Activated naive CD4-positive, alpha-beta T cell treated with anti-CD3 and anti-CD28 coated beads, Interleukin-2, amount 10 ng/mL, durations not matched to agents 5 hours and 36 hours (primary cell): ENCODE data around the gene PCGF1. TPM values are rescaled to one million over a fixed set of nuclear protein-coding genes. Genes with fewer than 3 reads are reported as not detected.

Experiments
- total RNA-seq, 2 experiments: library from RNA; stranded (reverse); gene quantifications; one replicate each; pipeline ENCODE4 v1.2.3, GENCODE V29; 2021

The PCGF1 gene
- 10 to 100 TPM; 26.2 to 29.8 TPM for total RNA-seq

DNA sequence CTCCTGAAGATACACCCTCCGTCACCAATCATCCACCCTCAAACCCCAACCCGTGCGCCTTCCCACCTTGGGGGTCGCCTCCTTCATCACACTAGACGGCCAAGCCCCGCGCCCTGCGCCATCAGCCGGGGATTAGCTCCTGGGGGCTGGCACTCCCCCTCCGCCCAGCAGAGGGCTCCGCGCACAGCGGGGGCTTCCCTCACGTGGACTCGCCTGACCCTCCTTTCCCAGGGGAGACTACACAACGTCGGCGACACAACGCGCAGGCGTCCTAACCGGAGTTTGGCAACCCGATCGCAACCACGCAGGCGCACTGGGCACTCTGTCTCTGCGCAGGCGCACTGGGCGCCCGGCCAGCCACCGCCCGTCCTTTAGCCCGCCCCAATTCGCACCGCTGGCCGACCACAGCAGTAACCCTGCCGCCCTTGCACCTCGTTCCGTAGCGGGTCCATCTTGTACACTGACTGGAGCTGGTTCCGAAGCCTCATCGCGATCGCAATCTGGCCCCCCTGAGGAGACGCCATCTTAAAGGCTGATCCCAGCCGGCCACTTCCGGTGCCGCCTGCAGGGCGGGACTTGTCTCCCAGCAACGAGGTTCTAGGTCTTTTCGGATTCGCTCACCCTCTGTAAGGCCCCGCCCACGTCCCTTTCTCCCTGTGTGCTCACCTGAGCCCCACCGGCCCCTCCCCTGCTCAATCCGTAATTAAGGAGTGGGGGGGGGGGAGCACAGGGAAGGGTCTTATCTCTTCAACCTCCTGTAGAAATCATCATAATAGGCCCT lies at the start of gene PCGF1:
PCGF1 (minus strand) TSS at position 551 of the 781 bp plus-strand sequence; CDS start at position 524, 27 bp downstream.

DNA sequence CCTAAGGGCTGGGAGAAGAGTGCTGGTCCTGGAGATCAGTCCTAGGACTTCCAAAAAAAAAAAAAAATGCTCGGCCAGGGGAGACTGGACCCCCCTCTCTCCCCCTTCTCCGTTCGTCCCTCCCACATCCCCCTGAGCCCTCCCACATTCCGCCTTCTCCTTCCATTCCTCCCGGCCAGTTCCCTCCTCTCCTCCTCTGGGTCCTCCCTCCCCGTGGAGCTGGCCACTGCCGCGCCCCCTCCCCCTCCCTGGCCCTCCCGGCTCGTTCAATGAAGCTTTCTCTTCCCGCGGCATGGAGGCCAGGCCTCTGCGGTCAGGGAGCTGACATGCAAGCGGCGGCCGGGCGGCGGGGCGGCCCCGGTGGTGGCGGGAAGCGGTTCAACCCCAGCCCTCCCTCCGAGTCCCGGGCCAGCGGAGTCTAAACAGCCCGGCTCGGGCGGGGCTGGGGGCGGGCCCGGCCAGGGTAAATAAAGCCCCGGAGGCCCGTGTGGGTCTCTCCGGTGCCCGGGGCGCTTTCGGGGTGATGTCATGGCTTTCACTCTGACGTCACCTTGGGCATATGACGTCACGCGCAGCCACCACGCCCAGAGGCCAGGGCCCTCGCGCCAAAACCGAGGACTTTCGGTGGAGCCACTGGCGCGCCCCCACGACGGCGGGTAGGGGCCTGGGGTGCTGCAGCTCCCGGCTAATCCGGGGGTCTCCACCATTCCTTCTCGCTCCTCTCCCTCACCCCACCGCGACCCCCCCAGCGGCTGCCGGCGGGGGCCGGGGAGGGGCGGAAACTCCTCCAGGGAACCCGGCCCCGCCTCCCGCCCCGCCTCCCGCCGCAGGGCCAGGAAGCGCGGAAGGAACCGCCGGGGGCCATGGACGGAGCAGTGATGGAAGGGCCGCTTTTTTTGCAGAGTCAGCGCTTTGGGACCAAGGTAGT lies 46.7 kb upstream of the PCGF1 start, which contains the start of the genes DOK1 and LOXL3:
DOK1 (plus strand) TSS at position 829 of the 928 bp plus-strand sequence; CDS start at position 864, 35 bp downstream.
LOXL3 (minus strand) TSS at position 51 of the 928 bp plus-strand sequence. CDS start 1,308 bp downstream, outside the sequence.

DNA sequence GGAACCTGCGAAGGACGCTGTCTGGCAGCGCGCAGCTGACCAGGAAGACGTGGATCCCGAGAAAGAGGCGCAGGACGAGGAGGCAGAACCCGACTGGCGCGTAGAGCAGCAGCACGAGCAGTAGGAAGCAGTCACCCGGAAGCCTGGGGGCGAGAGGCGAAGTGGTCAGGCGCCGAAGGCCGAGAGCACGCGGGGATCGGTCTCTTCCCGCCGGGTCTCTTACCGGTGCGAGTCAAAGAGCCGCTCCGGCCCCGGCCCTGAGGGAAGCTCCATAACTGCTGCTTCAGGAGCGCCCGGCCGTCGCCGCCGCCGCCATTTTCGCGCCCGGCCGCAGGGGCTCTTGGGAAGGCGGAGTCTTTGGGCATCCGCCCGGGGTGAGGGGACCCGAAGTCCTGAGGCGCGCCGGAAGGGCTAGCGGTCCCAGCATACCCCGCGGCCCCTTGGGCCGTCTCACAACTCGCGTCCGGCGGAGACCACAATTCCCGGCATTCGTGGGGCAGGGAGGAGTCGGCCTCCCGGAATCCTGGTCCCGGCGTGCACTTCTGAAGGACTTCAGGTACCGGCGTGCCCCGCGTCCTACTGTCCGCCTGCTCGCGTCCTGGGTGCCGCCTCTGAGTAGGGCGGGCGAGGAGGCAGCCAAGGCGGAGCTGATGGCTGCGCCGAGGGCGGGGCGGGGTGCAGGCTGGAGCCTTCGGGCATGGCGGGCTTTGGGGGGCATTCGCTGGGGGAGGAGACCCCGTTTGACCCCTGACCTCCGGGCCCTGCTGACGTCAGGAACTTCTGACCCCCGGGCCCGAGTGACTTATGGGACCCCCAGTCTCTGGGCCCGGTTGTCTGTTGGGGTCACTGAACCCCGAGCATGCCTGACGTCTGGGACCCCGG lies 22.1 kb upstream of the PCGF1 start, which contains the start of the genes AUP1 and HTRA2:
AUP1 (minus strand) TSS at position 350 of the 882 bp plus-strand sequence; CDS start at position 273, 77 bp downstream.
HTRA2 (plus strand) TSS at position 577 of the 882 bp plus-strand sequence; CDS start at position 651, 74 bp downstream.

DNA sequence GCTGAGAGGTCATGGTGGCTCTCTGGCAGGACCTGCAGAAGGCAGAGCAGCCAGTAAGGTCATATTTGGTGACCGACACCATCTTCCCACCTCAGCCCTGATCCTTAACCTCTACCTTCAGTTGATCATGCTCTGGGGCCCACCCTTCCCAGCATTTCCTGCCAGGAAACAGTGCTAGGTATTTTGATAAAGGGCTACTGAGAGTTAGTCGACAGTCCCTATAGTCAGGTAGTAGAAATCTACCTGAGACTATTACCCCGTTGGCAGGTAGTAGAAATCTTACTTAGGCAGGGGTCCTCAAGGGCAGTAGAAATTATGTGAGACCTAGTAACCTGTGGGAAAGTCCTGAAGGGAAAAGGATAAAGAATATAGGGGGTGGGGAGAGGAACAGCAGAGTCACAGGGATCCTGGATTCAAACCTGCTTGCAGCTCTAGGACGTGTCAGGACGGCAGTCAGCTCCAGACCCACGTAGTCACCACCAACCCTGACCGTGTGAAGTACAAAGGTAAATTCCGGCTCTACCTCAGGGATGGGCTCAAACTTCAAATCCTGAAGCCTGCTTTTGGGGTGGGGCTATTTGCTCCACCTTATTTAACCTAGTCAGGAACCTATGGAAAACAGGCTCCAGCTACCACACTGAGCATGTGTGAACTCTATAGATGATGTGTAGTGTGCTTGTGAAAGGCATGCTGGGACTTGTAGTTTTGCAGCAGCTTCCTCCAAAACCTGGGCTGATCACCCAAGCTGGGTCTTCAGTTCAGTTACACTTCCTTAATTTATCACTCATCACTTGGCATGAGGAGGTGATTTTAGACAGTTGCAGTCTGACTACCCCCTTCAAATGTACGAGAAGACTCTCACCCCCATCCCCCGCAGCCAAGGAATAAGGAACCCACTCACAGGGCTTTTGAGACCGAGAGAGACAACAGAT lies 18.5 kb upstream of the PCGF1 start, which contains the start of gene DQX1:
DQX1 (minus strand) TSS at position 515 of the 932 bp plus-strand sequence; CDS start at position 13, 502 bp downstream.

DNA sequence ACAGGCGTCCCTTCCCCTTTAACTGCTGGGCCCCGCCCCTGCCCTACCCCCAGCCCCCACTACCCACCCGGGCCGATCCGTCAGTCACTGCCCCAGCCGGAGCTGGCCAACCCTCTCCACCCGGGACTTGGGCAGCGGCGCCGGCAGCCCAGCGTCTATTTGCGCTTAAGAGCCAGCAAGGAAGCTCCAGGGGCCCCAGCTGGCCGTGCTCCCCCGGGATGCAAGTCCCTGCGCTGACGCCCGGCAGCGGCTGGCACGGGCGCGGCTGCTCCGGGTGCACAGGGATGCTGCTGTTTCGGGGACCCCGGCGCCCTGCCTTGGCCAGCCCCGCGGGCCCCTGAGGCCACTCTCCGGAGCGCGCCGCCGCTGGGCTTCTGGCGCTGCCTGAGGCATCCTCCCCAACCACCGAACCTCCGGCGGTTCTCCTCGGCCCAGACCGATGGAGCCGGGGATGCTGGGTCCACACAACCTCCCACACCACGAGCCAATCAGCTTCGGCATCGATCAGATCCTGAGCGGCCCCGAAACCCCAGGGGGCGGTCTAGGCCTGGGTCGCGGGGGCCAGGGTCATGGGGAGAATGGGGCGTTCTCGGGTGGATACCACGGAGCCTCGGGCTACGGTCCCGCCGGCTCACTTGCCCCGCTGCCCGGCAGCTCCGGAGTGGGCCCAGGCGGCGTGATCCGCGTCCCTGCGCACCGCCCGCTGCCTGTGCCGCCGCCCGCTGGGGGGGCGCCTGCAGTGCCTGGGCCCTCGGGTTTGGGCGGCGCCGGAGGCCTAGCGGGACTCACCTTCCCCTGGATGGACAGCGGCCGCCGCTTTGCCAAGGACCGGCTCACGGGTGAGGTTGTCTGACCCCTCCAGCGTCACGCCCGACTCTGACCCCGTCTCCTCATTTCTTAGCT lies 7.1 kb upstream of the PCGF1 start, which contains the start of gene TLX2:
TLX2 (plus strand) TSS at position 83 of the 903 bp plus-strand sequence; CDS start at position 440, 357 bp downstream.

DNA sequence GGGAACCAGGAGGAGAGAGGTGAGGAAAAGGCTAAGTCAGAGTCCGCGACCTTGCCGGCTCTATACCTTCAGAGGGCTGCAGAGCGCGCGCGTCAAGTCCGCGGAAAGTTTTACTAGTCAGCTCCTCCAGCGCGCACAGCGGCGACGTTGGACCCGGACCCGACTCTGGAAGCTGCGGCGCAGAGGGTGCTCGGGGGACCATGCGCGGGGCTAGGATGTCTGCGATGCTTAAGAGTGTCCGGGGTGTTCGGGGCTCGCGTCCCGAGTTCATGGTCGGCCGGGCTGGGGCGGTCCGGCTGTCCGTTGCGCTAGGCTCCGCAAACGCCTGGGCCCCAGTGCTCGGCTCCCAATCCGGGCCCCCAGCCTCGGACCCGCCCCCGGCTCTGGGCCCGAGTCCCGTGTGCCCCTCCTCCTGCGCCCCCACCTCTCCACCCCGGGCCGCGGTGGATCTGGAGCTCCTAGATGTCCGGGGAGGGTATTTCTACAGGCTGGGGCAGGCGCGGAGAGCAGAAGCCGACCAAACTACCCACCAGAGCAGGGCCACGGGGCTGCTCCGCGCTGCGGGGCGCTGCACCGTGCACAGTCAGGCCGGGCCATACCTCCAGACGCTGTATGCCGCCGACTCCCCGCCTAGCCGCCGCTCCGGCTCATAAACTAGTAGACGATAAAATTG lies 8.1 kb downstream of the PCGF1 start, which contains the start of gene LBX2:
LBX2 (minus strand) TSS at position 337 of the 673 bp plus-strand sequence; CDS start at position 271, 66 bp downstream.

DNA sequence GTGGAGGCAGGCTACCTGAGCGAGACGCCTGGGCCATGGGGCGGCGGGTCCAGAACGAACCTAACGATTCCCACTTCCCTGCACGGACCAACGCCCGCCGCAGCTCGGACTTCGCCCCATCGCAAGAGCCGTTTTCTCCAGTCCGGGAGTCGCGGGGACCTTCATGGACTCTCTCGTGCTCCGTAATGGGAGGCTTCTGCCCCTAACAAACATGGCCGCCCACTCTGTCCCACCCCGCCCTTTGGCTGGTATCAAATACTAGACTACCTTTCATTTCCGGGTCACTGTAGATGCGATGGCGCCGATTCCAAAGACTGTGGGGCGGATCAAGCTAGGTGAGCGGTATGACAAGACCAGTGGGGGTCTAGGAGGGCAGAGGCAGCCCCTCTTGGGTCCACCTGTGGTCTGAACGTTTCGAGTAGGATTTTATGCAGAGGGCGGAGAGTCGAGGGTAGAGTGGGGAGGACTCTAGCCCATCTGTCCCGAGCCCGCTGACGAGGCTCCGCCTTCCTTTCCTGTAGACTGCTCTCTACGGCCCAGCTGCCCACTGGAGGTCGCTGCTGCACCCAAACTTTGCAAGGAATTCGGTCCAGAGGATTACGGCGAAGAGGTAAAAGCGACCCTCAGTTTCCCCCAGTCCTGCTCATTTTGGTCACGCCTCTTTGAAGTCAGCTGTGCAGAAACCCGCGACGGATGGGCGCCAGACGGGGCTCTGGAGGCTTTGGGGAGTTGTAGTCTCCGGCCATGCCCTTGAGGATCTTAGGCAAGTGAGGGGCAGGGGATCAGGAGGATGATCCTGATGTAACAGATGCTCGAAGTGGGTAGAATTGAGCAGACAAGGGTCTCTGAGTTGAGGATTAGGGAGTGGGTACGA lies 24.5 kb downstream of the PCGF1 start, which contains the start of the genes CCDC142 and TTC31:
CCDC142 (minus strand) TSS at position 198 of the 874 bp plus-strand sequence; CDS start at position 37, 161 bp downstream.
TTC31 (plus strand) TSS at position 281 of the 874 bp plus-strand sequence; CDS start at position 296, 15 bp downstream.

DNA sequence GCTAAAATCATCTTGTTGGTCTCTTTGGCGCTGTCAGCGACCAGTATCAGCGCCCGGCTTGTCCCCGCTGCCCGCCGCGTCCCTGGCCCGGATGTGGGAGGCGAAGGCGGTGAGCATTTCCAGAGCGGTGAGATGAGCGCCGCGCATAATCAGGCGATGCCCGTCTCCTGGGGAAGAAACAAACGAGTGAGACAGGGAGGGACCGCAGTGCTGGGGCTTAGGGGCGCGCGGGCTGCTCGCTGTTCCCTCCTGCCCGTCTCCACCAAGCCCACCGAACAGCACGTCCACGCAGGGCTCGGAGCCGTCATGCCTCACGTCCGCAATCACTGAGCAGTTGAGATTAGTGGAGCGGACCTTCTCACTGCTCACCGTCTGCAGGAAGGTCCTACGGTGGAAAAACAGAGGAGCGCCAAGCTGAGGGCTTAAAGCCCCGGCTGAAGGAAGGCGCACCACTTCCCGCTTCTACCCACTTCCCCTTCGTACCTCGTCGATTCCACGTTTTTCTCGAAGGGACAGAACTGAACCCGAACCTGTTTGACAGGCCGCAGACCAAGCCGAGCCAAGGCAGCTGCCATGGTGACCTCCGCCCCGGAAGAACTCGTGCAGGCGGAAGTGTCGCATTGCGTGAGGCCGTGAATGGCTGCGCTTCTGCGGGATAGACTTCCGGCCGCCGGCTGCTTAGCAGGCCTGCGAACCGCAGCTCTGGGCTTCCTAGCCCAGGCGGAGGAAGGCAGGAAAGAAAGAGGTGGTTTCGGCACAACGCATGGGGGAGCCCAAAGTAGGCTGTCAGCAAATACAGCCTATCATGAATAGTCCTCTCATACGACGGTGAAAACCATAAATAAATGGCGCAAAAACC lies 35.2 kb downstream of the PCGF1 start, which contains the start of gene MRPL53:
MRPL53 (minus strand) TSS at position 595 of the 859 bp plus-strand sequence; CDS start at position 575, 20 bp downstream.

DNA sequence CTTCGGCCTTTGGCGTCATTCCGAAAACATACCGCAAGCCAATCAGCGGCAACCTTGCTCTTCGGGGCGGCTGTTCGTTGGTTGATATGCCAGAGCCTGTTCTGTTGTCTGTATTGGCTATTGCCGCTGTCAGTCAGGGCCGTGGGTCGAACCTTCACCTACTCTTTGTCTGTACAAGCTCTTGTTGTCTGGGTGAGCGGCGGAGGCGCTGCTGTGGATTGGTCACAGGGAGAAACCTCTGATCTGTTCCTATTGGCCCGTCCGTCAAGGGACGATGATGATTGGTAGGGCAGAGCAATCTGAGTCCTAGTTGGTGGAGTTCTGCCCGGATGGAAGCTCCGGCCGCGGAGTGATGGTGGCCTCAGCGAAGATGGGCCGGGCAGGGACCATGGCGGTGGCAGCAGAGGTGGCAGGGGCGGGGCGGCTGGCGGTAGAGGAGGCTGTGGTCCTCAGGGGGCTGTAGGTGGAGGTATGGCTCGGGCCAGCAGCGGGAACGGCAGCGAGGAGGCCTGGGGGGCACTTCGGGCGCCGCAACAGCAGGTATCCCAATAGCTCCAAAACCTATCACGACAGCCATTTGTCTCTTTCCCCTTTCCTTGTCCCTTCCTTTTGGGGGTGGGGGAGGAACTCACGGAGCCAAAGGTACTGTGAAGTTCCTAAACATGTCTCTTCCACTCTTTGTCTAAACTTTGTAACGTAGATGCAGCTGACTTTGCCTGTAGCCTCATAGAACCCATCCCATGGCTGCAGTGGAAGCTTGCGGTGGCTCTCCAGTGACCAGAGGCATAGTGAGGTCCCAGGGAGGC lies 49.2 kb downstream of the PCGF1 start, which contains the start of gene WBP1:
WBP1 (plus strand) TSS at position 307 of the 806 bp plus-strand sequence; CDS start at position 472, 165 bp downstream.

Other genes with a start within 250 kb of the PCGF1 start
- 1 to 10 TPM; 2.8 to 4.6 TPM for gene SLC4A5, start 164.3 kb downstream of the PCGF1 start, total RNA-seq
- 100 to 1,000 TPM; 104 to 111 TPM for gene DCTN1, start 127.4 kb downstream of the PCGF1 start, total RNA-seq
- 1 to 10 TPM; 3.3 to 3.8 TPM for gene C2orf81, start 86.1 kb downstream of the PCGF1 start, total RNA-seq
- gene WDR54, start 86.0 kb downstream of the PCGF1 start, total RNA-seq, result 10 to 100 TPM; 78.2 to 79.5 TPM
- gene RTKN, start 65.8 kb downstream of the PCGF1 start, total RNA-seq, result under 1 TPM; 0.81 to 0.84 TPM
- 10 to 100 TPM; 42.9 to 47.0 TPM for gene INO80B, start 52.6 kb downstream of the PCGF1 start, total RNA-seq
- 10 to 100 TPM; 54.2 to 57.3 TPM for gene WBP1, start 49.3 kb downstream of the PCGF1 start, total RNA-seq
- gene MOGS, start 42.3 kb downstream of the PCGF1 start, total RNA-seq, result 10 to 100 TPM; 65.6 to 65.7 TPM
- gene MRPL53, start 35.0 kb downstream of the PCGF1 start, total RNA-seq, result 100 to 1,000 TPM; 122 to 123 TPM
- gene CCDC142, start 24.7 kb downstream of the PCGF1 start, total RNA-seq, result 10 to 100 TPM; 24.8 to 26.2 TPM
- gene TTC31, start 24.6 kb downstream of the PCGF1 start, total RNA-seq, result 10 to 100 TPM; 38.3 to 44.5 TPM
- gene LBX2, start 8.1 kb downstream of the PCGF1 start, total RNA-seq, result under 1 TPM in 1 of 2 experiments, not detected in 1; 0.35 TPM
- under 1 TPM; 0.55 to 0.63 TPM for gene TLX2, start 6.8 kb upstream of the PCGF1 start, total RNA-seq
- gene DQX1, start 18.5 kb upstream of the PCGF1 start, total RNA-seq, result under 1 TPM; 0.10 to 0.26 TPM
- 100 to 1,000 TPM; 109 to 110 TPM for gene AUP1, start 22.0 kb upstream of the PCGF1 start, total RNA-seq
- 10 to 100 TPM; 39.7 to 44.2 TPM for gene HTRA2, start 22.2 kb upstream of the PCGF1 start, total RNA-seq
- gene LOXL3, start 46.2 kb upstream of the PCGF1 start, total RNA-seq, result under 1 TPM; 0.07 to 0.10 TPM
- 10 to 100 TPM; 28.2 to 30.7 TPM for gene DOK1, start 47.0 kb upstream of the PCGF1 start, total RNA-seq
- gene M1AP, start 140.6 kb upstream of the PCGF1 start, total RNA-seq, result not detected
- 1 to 10 TPM; 6.5 to 6.9 TPM for gene SEMA4F, start 146.6 kb upstream of the PCGF1 start, total RNA-seq